GM21526 (cell line): ENCODE data around the gene SMAD1.

Experiments used
- ATAC-seq: cut with Tn5 transposase; IDR thresholded peaks from one replicate; pipeline ENCODE4 v1.9.1; 2021; ENCODE audit warnings: moderate library complexity; ENCODE audit not compliant: unreplicated experiment, low FRiP score

The SMAD1 gene

DNA sequence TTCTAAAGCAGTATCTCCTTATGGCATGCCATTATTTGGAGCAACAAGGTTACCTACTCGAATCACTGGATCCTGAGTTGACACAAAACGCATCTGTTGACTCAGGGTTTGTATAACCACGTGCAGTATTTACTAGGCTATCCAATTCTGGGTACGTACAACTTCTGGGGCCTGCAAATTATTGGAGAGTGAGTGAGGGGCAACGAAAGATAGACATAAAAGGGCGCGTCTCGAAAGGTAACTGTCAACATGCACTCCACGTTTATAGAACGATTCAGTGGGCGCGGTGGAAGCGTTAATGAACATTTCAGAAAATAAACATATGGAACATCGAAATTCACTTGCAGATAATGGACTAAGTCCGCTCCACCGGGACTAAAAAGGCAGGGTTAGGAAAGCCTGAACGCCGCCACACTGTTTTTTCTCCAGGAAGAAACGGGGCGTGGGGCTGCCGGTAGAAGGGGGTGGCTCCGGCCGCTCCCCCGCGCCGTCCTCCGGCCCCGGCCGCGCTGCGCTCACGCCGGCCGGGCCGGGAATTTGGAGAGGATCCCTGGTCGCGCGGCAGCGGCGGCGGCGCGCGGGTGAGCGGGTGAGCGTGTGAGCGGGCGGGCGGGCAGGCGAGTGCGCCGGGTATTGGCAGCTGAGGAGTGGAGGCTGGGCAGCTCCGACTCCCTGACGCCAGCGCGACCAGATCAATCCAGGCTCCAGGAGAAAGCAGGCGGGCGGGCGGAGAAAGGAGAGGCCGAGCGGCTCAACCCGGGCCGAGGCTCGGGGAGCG is at the start of gene SMAD1:
SMAD1 (plus strand) TSS at position 690 of the 778 bp plus-strand sequence. CDS start 32,761 bp downstream, outside the sequence.
- peak; percentile 38 for ATAC-seq

DNA sequence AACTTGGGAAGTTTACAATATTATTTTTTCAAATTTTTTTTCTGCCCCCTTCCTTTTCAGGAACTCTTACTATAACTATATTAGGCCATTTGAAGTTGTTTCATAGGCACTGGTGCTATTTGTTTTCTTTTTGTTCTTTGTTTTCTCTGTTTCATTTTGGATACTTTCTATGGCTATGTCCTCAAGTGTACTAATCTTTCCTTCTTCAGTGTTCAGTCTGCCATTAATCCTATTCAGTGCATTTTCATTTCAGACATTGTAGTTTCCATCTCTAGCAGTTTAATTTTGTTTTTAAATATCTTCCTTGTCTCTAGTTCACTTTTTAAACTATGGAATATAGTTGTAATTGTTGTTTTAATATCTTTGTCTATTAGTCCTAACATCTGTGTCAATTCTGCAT is 48.0 kb upstream of the SMAD1 start:
- no peak for ATAC-seq

DNA sequence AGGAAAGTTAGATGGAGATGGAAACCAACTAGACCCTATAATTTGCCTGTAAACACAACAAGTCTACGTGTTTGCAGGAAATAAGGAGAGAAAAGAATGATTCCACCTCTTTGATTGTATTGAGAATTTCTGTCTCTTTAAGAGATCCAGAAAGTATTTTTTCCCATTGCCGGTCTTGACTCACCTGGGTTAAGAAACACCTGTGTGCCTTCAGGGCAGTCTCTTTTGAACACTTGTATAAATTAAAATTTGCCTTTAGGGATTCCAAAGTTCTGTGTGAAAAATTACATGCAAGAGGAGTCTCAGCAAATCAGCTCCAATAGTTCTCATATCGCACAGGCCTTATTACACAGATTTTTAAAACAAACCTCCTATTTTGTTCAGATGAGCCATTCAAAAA is 46.0 kb upstream of the SMAD1 start:
- ATAC-seq = no peak

DNA sequence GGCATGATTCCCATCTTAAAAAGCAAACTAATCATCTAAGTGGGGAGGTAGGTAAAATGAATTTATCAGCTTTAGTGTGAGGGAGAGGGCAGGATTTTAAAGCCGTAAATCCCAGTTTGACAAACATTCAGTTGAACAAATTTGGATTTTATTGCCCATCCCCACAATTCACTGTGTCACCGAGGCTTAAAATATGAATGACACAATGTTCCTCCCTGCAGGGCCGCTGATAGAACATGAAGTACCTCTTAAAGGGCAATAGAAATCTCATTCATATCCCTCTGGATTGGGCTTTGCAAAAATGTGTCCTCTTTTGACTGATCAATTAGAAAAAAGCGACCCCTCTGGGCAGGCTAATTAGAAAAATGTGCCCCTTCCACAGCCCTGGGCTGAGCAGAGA is 45.5 kb upstream of the SMAD1 start:
- ATAC-seq = no peak

DNA sequence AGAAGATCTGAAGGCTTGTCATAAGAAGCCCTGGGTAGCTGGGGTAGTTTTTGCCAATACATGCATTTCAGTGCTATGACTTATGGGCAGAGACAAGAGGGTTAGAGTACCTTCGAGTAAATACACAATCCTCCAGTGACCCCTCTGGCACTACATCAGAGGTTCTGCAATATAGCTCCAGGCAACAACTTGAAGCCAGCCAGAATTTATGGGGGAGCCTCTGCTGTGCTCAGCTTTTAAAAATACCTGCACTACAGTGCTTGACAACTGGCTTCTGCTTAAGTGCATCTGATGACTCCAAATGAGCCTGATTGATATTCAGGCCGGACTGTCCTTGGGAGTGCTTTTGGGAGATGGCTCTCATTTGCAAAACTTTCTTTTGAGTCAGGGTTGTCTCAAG is 44.9 kb upstream of the SMAD1 start:
- no peak for ATAC-seq

DNA sequence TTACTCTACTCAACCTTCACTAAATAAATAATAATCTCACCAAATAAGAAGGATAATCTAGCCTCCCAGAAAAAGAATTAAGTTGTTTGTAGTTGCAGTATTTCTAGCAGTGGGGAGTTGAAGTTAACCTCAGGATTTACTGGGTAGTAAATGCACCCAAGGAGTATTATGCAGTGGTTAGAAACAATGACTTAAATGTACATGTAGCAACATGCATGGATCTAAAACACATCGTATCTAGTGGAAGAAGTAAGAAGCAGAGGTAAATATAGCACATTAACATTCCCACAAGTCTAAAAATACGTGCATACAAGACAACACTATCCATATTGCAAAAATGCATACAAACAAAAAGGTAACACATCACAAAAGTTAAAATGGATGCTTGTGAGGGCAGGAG is 44.2 kb upstream of the SMAD1 start:
- ATAC-seq = no peak

DNA sequence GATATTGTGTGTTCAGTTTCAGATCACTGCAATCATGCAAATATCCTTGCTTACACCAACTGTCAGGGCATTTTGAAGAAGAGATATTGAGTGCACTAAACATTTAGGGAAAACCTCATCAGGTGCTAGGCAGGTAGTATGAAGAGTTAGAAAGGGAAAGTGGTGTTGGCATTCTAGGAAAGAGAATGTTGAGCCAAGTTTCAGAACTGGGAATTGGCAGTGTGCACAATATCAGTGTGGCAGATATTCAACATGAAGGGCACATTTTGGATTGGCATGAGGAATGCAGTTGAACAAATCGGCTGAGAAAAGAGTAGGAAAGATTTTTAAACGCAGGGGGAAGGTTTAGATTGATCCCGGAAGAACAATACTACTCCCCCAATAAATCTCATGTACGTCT is 43.4 kb upstream of the SMAD1 start:
- ATAC-seq = no peak

DNA sequence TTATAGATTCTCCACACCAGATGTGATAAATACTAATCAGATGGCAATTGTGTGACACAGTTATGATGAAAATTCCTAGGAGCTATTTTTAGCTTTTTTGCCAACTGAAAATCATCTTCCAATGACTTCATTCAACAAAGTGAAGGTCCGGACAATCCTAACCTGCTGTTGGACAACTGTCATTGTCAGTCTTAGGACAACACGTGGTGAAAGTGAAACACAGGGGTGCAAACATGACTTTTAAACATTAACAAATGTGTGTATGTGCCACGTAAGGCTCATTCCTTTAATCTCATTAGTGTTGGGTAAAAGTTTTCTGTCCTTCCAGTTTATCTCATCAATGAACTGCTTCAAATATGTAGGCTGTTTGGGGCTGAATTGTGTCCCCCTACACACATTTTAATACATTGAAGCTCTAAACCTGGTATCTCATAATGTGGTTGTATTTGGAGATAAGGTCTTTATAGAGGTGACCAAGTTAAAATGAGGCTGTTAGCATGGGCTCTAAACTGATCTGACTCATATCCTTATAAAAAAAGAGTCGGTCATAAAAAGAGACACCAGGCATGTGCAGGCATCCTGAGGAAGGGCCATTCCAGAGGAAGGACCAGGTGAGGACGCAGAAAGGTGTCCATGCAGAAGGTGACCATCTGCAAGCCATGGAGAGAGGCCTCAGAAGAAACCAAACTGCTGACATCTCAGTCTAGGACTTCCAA is 41.2 kb upstream of the SMAD1 start:
- no peak for ATAC-seq

DNA sequence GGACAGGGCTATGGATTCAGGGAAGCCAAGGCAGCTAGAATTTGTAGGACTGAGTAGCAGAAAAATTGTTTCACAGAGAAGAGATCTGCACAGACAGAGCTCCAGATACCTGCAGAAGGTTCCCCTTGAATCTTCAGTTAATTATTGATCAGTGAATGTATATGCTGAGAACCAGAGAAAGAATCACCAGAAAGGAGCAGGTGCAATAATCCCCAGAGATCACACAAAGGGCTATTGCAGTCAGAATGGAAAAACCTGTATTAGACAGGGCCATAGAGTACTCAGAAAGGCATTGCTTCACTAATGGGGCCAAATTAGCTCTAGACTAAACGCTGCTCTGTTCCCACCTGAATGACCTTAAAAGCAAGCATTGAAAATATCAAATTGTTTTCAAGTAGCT is 35.5 kb upstream of the SMAD1 start:
- no peak for ATAC-seq

DNA sequence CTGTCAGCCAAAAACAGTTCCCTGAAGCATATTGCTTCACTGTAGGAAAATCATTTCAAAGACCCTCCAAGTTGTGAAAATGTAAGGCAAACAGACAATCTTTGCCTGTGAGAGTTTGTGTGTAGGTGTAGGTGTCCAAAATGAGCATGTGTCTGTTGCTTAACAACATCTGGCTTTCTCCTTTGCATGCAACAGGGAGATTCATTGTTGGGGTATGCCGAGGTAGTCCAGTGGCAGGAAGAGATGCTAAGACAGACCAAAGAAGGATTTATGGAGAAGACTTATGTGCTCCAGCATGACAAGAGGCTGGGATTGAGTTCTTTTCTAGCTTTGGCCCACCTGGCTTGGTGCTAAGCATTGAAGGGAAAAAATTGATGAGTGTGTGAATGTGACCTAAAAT is 29.8 kb upstream of the SMAD1 start:
- ATAC-seq = no peak

DNA sequence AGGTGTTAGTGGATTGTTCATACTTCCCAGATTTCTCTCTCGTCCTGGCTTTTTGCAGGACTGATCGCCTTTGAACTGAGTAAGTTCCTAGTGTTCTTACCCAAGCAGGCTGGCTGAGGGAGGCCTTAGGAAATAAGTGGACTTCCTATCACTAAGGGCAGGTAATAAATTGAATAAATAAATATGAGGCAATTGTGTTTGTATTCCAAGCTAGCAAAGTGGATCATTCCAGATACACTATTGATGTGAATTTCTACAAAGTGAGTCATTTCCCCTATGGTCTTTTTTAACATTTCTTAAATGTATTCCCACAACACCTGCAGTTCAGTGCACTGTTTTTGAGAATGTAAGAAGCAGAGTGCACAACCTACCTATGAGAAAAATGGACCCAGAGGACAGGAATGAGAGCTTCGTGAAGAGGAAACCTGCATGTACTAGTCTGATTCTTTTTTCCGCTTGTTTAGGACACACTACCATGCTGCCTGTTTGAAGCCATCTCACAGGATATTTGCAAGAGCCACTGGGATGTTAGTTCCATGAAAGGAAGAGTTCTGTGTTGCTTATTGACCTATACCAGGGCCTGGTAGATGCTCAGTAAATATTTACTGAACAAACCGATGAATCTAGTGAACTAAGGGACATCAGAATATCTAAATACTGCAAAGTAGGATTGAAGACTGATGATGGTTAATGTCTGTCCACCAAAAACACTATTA is 29.0 kb upstream of the SMAD1 start:
- ATAC-seq = no peak

DNA sequence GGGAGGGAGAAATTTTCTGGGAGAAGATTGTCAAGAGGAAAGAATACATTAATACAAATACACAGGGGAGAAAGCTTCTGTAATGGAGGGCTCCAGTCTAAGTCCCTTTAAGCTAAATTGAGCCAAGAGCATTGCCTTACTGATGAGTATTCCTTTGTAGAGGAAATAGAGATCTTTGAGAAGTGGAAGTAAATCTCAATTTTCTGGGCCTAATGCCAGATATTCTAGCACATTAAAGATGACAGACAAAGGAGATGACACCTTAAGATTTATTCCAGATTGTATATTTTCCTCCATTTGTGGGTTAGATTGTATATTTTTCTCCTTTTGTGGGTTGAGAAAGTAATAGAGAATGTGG is 28.5 kb upstream of the SMAD1 start:
- no peak for ATAC-seq

DNA sequence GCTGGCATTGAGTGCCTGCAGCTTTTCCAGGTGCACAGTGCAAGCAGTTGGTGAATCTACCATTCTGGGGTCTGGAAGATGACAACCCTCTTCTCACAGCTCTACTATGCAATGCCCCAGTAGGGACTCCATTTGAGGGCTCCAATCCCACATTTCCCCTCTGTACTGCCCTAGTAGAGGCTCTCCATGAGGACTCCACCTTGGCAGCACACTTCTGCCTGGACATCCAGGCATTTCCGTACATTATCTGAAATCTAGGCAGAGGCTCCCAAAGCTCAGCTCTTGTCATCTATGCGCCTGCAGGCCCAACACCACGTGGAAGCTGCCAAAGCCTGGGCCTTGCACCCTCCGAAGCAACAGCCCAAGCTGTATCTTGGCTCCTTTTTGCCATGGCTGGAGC is 8.4 kb upstream of the SMAD1 start:
- ATAC-seq = no peak

DNA sequence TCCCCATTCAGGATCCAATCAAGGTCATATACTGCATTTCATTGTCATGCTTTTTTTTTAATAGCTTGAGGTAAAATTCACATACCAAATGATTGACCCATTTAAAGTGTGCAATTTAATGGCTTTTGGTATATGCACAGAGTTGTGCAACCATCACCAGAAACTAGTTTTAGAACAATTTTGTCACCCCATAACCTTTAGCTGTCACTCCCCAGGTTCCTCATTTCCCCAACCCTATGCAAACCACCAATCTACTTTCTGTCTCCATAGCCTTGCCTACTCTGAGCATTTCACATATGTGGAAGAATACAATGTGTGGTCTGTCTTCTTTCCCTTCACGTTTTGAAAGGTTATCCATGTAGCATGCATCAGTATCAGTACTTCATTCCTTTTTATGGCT is 1.4 kb upstream of the SMAD1 start:
- no peak for ATAC-seq

DNA sequence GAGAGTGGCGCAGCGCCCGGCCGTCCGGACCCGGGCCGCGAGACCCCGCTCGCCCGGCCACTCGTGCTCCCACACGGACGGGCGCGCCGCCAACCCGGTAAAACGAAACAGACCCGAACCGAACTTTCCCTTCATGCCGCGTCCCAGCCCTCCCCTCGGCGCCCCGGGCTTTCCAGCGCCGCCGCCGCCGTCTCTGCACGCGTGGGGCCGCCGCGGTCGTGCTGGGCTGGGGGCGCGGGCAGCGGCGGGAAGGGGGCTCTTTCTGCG is 222 bp downstream of the SMAD1 start:
- peak; percentile 22 for ATAC-seq

DNA sequence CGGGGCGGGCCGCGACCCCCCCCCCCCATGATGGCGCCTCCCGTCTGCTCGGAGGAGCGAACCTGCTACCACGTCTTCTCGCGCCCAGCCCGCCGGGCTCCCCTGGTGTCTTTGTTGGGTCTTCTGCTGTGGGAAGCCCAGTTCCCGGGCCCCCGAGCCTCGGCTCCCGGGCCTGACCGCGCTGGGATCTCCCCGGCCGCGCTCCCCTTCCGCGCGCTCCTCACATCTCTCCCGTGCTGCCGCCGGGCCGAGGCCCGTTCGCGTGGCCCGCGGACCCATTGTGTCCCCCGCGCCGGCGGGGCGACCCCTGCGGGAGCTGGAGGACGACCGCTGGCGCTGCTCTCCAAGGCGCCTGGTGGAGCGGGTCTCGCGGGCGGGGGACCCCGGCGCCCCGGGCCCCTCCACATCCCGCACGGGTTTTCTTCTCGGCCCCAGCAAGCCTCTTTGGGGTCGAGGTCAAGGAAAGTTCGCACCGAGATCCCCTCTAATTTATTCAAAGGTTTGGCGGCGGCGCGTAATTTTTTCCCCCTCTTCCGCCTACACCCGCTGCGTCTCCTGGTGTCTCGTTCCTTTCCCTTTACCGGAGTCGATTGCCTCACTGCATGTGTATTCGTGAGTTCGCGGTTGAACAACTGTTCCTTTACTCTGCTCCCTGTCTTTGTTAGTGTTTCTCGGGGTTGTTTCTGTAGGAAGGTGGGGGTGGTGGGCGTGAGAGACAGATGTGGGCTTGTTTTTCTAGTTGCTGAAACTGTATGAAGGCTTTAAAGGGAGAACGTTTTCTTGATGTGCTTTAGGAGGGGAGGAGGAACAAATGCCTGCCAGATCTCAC is 770 bp downstream of the SMAD1 start:
- peak; percentile 33 for ATAC-seq

DNA sequence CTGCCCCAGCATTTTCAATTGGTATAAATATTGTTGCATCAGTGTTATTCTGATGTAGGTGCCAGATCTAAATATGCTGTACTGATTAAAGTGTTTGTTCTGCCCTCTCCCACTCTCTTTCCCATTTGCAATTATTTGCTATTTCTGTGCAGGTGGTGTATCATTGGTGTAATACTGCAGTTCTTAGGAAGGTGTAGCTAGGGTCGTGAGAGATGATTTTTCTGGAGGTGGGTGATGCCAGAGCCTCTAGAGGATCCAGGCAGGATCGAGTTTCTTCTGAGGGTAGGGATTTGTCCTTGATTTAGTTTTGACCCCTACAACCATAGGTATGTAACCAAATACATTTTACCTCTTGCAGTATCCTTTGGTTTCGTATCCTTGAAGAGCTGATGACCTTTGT is 1.9 kb downstream of the SMAD1 start:
- no peak for ATAC-seq

DNA sequence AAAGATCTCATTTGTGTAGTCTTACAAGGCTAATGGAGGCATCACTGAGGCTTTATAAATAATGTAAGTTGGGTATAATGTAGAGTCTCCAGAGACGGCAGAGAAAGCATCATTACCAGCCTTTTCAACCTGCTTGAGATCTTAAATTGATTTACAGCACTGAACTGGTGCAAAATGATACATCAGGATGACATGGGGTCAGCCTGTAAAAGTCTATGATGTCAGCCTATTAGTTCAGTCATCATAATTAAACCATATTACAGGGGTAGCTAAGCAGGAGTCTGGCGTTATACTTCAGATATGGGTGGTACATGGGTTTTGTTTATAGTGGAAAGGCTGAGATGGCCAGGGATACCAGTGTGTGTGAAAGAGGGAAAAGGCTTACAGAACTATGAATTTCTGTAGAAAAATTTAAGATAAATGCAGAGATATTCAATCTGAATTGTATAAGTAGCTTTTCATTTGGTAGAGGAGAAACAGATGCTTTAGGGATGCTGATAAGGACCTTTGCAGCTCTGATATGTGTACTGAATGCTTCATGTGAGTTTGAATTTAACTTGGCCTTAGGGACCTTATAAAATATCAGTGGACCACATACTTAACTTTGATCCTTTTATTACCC is 2.7 kb downstream of the SMAD1 start:
- no peak for ATAC-seq

DNA sequence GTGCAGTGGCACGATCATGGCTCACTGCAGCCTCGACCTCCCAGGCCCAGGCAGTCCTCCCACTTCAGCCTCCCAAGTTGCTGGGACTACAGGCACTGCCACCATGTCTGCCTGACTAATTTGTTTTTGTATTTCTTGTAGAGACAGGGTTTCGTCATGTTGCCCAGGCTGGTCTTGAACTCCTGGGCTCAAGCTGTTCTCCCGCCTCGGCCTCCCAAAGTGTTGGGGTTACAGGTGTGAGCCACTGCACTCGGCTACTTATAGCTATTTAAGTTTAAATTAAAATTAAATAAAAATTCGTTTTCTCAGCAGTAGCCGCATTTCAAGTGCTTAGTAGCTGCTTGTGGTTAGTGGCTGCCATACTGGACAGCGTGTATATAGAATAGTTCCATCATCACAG is 3.5 kb downstream of the SMAD1 start:
- no peak for ATAC-seq

DNA sequence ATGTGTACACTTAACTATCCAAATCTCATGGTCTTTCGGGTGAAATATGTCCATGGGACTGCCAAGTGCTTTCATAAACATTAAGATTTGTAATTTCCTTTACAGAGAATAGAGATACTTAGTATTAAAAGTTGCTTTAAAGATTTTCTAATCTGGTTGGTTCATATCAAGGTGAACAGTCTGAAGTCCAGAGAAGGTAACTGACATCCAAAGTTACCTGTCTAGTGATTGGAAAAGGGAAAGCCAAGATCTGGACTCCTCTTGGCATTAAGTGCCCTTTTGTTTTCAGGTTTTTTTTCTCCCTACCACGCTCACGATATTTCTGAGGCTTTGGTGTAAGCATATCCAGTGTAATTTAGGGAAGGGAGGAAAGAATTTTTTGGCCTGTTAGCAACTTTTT is 5.0 kb downstream of the SMAD1 start:
- ATAC-seq = no peak

DNA sequence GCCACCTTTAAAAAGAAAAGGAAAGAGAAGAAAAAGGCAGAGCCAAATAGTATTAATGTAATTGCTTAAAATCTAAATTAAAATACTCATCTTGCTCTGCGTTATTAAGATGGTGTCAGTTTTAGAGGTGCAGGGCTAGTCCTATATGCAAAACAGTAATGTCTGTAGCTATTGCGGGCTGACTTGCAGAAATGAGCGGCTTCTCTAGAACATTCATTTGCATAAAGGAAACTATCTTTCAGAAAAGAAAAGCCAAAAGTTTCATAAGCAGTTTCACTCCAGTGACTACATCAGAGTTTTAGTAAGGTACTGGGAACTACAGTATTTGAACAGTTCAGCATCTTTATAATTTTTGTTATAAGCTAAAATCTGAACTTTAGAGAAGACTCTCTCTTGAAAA is 6.0 kb downstream of the SMAD1 start:
- ATAC-seq = peak; percentile 97
